ENCODE measurements around the gene ASNS.
A peak's percentile ranks its signal among the peaks of the same experiment; 100 is the strongest.
"Not testable (repeated sequence)": the region's sequence is repeated elsewhere in the genome, so short reads cannot be mapped to it uniquely, and the experiment has no call there.

Gene ASNS

DNA sequence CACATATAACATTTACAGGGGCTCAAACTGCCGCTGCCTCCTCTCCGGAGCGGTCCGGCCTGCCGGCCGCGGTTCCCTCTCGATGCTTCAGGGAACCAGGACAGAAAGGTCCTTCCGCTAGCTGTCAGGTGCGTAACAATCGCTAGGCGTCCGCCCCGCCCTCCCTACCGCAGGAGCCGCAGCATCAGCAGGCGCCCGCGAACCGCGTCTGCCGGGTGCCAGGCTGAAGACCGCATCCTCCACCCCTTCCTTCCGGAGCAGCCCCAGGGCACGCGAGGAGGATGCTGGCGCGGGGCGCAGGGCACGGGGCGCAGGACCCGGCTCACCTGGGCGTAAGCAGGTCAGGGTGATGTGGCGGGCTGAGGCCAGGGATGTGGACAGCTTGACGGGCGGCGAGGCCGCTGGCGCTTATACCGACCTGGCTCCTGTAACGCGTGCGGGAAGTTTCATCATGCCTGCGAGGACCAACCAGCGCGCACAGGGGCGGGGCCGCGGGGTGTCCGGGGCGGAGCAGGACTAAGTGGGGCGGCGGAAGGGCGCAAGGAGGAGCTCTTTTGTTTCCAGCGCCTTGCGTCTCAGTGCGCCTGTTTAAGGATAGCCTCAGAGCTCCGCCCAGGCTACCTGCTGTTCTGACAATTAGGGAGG lies at the start of gene ASNS:
ASNS (minus strand) TSS at position 384 of the 645 bp plus-strand sequence. CDS start 3,252 bp downstream, outside the sequence.
- peak; percentile 78 to 79 for DNase-seq (ENCODE audit: low read depth in 2 of 2)

- not testable (repeated sequence) for DNase-seq (ENCODE audit: low read depth in 2 of 2)
Observed at GRCh38 chr7:97921254-97921653, 49.0 kb upstream of the ASNS start.

- DNase-seq (ENCODE audit: low read depth in 2 of 2) = not testable (repeated sequence)
Observed at GRCh38 chr7:97915267-97915666, 43.1 kb upstream of the ASNS start.

DNA sequence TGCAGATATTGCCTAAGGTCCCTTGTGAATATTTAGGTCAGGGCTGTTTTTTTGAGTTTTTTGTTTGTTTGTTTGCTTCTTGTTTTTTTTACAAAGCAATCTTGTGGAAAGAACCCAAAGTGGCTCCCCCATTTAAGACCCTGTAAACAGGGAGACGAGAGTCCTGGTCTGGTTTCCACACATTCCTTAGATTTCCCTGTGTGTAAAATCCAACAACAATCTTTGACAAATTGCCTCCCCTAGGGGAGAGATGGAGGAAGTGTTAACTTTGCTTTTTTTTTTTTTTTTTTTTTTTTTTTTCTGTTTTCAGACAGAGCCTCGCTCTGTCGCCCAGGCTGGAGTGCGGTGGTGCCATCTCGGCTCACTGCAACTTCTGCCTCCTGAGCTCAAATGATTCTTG lies 40.1 kb upstream of the ASNS start:
- not testable (repeated sequence) for DNase-seq (ENCODE audit: low read depth in 2 of 2)

DNA sequence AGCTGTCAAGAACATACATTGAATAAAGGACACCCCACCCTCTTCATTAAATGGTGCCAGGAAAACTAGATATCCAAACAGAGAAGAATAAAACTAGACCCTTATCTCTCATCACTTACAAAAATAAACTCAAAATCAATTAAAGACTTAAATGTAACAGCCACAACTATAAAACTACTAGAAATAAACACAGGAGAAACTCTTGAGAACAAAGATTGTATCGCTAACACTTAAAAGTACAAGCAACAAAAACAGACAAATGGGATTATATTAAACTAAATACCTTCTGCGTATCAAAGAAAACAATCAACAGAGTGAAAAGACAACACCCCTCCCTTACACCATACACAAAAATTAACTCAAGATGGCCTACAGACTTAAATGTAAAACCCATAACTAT lies 24.7 kb upstream of the ASNS start:
- not testable (repeated sequence) for DNase-seq (ENCODE audit: low read depth in 2 of 2)

DNA sequence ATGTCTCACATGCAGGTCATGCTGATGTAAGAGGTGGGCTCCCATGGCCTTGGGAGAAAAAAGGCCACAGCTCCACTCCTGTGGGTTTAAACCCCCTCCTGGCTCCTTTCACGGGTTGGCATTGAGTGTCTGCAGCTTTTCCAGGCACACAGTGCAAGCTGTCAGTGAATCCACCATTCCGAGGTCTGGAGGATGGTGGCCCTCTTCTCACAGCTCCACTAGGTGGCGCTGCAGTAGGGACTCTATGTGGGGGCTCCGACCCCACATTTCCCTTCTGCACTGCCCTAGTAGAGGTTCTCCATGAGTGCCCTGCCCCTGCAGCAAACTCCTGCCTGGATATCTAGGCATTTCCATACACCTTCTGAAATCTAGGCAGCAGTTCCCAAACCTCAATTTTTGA lies 19.5 kb upstream of the ASNS start:
- DNase-seq (ENCODE audit: low read depth in 2 of 2) = not testable (repeated sequence)

GRCh38 chr7:97879527-97879926 lies 7.3 kb upstream of the ASNS start:
- not testable (repeated sequence) for DNase-seq (ENCODE audit: low read depth in 2 of 2)

DNA sequence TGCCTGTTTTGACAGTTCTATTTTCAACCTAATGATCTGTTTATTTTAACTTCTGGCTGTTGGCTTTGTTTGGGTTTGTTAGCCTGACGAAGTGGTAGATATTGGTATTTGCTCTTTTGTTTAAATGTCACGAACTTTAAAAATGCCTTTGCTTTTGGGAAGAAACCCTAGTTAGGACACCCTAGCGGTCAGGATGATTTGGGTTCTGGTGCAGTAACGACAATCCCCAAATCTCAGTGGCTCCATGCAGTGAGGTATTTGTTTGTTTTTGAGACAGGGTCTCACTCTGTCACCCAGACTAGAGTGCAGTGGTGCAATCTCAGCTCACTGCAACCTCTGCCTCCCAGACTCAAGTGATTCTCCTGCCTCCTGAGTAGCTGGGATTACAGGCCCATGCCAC lies 2.7 kb upstream of the ASNS start:
- DNase-seq (ENCODE audit: low read depth in 2 of 2) = not testable (repeated sequence)

DNA sequence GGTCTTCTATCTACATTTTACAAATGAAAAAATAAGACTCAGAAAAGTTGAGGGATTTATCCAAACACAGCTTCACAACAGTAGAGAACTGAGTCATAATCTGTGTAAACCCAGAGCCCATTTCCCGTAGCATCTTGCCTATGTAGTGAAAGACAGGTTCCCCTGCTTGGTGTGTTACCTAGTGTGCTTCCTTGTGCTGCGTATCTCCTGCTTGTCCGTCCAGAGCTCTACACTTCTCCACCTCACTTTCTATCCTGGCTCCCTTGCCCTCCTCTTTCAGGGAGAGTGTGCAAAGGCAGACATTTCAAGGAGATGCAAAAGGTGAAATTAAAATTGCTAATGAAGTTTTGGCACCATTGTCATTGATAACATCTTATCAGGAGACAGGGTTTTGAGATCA lies 1.4 kb upstream of the ASNS start:
- no peak for DNase-seq (ENCODE audit: low read depth in 2 of 2)

GRCh38 chr7:97871659-97872024 lies 566 bp downstream of the ASNS start:
- no peak for DNase-seq (ENCODE audit: low read depth in 2 of 2)

DNA sequence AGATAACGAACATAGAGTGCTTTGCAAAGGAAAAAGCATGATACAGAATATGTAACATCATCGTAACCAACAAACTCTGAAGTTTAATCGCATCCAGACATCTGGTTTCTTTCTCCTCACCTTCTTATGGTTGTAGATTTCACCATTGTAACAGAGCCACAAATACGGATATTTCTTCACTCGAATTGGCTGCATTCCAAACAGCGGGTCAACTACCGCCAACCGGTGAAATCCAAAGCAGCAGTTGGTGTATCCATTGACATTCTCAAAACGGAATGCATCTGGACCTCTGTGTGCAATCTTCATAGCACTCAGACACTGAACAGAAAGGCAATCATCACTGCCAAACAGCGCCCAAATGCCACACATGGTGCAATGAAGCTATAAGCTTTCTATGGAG lies 3.4 kb downstream of the ASNS start:
- peak; percentile 30 to 33 for DNase-seq (ENCODE audit: low read depth in 2 of 2)

- DNase-seq (ENCODE audit: low read depth in 2 of 2) = no peak
Observed at GRCh38 chr7:97868314-97868713, 3.9 kb downstream of the ASNS start.

- no peak for DNase-seq (ENCODE audit: low read depth in 2 of 2)
Observed at GRCh38 chr7:97865104-97865503, 7.1 kb downstream of the ASNS start.

- no peak for DNase-seq (ENCODE audit: low read depth in 2 of 2)
Observed at GRCh38 chr7:97859606-97860204, 12.5 kb downstream of the ASNS start.

GRCh38 chr7:97858221-97858620 lies 14.0 kb downstream of the ASNS start:
- DNase-seq (ENCODE audit: low read depth in 2 of 2) = no peak

- no peak for DNase-seq (ENCODE audit: low read depth in 2 of 2)
Observed at GRCh38 chr7:97857544-97857943, 14.7 kb downstream of the ASNS start.

DNA sequence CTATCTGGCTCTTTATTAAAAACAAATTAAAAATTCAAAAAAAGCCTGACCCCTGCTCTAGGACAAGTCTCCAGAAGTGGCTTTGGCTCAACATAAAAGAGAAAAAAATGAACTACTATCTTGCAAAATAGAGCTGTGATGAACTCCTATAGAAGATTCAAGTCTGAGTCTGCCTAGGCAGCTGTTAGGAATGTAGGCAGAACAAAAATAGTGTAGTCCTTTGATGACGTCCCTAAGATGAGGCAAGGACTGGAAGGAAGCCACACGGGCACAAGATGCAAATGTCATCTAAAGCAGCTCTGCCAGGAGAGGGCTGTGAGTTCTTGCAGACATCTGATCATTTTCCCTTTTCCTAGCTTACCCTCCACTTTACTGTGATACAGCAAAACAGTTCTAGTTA lies 20.5 kb downstream of the ASNS start:
- no peak for DNase-seq (ENCODE audit: low read depth in 2 of 2)

- not testable (repeated sequence) for DNase-seq (ENCODE audit: low read depth in 2 of 2)
Observed at GRCh38 chr7:97850262-97851031, 21.8 kb downstream of the ASNS start.

- no peak for DNase-seq (ENCODE audit: low read depth in 2 of 2)
Observed at GRCh38 chr7:97847791-97848190, 24.4 kb downstream of the ASNS start.

- DNase-seq (ENCODE audit: low read depth in 2 of 2) = no peak
Observed at GRCh38 chr7:97846945-97847344, 25.3 kb downstream of the ASNS start.

- no peak for DNase-seq (ENCODE audit: low read depth in 2 of 2)
Observed at GRCh38 chr7:97845622-97846203, 26.5 kb downstream of the ASNS start.

- DNase-seq (ENCODE audit: low read depth in 2 of 2) = no peak
Observed at GRCh38 chr7:97844036-97844435, 28.2 kb downstream of the ASNS start.
